OCI-LY1 (cell line): Measurements from ENCODE around the gene MAPK1IP1L.
"Not testable (repeated sequence)": the region's sequence is repeated elsewhere in the genome, so short reads cannot be mapped to it uniquely, and the experiment has no call there.

ENCODE experiments used
- CTCF ChIP-seq: fragments of 200-600 bp; sonication (generic), shearing (Covaris generic); IDR thresholded peaks from 2 replicates; pipeline ENCODE4 v1.5.1; 2017; ENCODE audit warnings: mild to moderate bottlenecking, antibody characterized with exemption, low read length, moderate library complexity, mixed read lengths
- EZH2 ChIP-seq: fragments of 200-600 bp; sonication (generic), shearing (Covaris generic); IDR thresholded peaks from 2 replicates; pipeline ENCODE4 v1.8.0; 2017; ENCODE audit warnings: borderline replicate concordance, mixed run types, mild to moderate bottlenecking, antibody characterized with exemption, low read length, moderate library complexity, mixed read lengths

GRCh38 chr14:55064896-55065295 is 13.4 kb downstream of the MAPK1IP1L start:
- not testable (repeated sequence) for TF ChIP-seq CTCF, EZH2
